ENCODE measurements around the gene RND3.

DNA sequence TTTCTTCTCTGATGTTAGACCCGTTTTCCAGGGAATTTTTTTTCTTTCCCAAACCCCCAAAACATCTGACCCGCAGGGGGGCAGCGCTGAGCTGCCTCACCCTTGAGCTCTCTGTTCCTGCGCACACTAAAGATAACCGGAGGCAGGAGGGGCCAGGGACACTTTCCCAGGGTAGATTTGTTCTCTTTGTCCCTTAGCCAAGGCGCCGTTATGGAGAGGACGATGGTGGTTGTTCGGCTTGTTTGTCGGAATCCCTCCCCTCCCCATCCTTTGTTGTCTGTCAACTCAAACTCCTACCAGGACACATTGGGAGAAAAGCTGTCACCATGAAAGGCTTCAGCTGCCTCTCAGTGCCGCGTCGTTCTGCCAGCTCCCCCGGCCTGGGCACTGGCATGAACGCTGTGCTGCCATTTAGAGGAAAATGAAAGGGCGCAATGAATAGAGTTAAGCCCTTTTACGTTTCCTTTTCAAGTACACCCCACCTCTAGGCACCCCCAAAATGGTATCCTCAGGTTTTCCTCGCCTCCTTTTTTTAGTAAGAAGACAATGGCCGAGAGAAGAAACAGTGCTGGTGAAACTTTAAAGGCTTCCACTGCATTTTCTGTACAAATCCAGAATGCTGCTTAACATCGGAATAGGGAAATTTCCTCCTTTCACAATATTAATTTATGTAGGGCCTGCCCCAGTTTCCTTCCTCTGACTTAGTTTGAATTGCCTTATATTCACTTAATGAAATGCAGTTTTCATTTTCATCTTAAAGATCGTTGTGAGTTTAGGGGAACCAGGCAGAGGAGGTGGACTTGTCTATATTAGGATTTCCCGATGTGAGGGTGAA is 62.1 kb downstream of the RND3 start:
- TF ChIP-seq POLR2A (IDR thresholded peaks at IDR 0.05) (no peak), POLR2AphosphoS5 (IDR thresholded peaks at IDR 0.05; ENCODE audit: insufficient read depth in 1 of 2, low read depth in 1 of 2) (no peak)
- TF ChIP-seq, protein P1, sequence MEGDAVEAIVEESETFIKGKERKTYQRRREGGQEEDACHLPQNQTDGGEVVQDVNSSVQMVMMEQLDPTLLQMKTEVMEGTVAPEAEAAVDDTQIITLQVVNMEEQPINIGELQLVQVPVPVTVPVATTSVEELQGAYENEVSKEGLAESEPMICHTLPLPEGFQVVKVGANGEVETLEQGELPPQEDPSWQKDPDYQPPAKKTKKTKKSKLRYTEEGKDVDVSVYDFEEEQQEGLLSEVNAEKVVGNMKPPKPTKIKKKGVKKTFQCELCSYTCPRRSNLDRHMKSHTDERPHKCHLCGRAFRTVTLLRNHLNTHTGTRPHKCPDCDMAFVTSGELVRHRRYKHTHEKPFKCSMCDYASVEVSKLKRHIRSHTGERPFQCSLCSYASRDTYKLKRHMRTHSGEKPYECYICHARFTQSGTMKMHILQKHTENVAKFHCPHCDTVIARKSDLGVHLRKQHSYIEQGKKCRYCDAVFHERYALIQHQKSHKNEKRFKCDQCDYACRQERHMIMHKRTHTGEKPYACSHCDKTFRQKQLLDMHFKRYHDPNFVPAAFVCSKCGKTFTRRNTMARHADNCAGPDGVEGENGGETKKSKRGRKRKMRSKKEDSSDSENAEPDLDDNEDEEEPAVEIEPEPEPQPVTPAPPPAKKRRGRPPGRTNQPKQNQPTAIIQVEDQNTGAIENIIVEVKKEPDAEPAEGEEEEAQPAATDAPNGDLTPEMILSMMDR (IDR thresholded peaks at IDR 0.05) = no peak

All from vagina (tissue), 2 donors.